ENCODE data around the gene PLEKHM2.

Gene PLEKHM2

GRCh38 chr1:15726508-15726907 is 42.4 kb downstream of the PLEKHM2 start:
- no peak for DNase-seq (ENCODE audit: low read depth in 2 of 2)

DNA sequence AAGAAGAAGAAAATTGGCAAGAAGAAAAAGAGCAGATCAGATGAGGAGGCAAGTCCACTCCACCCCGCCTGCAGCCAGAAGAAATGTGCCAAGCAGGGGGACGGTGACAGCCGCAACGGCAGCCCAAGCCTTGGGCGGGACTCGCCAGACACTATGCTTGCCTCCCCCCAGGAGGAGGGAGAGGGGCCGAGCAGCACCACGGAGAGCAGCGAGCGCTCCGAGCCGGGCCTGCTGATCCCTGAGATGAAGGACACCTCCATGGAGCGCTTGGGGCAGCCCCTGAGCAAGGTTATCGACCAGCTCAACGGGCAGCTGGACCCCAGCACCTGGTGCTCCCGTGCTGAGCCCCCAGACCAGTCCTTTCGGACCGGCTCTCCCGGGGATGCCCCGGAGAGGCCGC is 42.9 kb downstream of the PLEKHM2 start:
- DNase-seq (ENCODE audit: low read depth in 2 of 2): no peak

DNA sequence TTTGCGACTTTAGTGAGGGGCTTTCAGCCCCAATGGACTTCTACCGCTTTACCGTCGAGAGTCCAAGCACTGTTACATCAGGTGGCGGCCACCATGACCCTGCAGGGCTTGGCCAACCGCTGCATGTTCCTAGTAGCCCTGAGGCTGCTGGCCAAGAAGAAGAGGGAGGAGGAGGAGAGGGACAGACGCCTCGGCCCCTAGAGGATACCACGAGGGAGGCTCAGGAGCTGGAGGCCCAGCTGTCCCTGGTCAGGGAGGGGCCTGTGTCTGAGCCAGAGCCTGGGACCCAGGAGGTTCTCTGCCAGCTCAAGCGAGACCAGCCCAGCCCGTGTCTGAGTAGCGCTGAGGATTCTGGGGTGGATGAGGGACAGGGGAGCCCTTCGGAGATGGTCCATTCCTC is 43.3 kb downstream of the PLEKHM2 start:
- DNase-seq (ENCODE audit: low read depth in 2 of 2): no peak

- DNase-seq (ENCODE audit: low read depth in 2 of 2): no peak
These were observed 43.9 kb downstream of the PLEKHM2 start for GRCh38 chr1:15727866-15728534.

GRCh38 chr1:15728937-15729657 is 45.0 kb downstream of the PLEKHM2 start:
- DNase-seq (ENCODE audit: low read depth in 2 of 2): no peak

DNA sequence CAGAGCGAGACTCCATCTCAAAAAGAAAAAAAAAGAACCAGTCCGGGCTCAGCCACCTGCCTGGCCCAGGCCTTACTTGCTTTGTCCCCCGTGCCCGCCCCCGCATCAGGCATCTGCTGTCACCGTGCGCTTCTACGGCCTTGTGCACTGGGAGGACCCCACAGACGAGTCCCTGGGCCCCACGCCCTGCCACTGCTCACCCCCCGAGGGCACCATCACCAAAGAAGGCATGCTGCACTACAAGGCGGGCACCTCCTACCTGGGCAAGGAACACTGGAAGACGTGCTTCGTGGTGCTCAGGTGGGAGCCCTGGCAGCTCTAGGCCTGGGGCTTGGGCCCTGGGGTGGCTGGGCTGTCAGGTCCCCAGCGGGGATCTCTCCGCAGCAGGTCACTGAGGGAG is 46.3 kb downstream of the PLEKHM2 start:
- DNase-seq (ENCODE audit: low read depth in 2 of 2): no peak

- no peak for DNase-seq (ENCODE audit: low read depth in 2 of 2)
These were observed 46.8 kb downstream of the PLEKHM2 start for GRCh38 chr1:15730936-15731335.

DNA sequence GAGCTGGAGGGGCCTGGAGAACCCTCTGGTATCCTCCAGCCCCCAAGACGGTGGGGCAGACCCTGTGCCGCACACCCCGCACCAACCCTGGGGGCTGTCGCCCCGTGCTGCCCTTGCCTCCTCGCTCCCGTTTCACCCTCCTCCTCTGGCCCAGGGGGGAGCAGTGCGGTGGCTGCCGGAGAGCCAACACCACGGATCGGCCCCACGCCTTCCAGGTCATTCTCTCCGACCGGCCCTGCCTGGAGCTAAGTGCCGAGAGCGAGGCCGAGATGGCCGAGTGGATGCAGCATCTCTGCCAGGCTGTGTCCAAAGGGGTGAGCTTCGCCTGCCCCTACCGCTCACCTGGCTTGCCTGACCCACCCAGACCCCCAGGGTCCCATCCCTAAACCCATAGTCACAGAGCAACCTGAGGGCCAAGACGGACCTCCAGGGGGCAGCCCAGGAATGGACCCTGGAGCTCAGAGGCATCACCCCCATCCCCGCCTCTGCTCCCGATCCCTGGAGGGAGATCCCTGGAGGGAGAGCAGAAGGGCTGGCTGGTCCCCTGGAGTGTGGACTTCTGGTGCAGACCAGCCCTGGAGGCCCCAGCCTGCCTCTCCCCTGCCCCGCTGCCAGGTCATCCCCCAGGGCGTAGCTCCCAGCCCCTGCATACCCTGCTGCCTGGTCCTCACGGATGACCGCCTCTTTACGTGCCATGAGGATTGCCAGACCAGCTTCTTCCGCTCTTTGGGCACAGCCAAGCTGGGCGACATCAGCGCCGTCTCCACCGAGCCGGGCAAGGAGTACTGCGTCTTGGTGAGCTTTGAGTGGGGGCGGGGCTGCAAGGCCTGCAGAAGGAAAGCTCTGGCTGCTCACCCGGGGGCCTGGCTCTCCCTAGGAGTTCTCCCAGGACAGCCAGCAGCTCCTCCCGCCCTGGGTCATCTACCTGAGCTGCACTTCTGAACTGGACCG is 47.9 kb downstream of the PLEKHM2 start:
- DNase-seq (ENCODE audit: low read depth in 2 of 2): no peak

- no peak for DNase-seq (ENCODE audit: low read depth in 2 of 2)
These were observed 48.6 kb downstream of the PLEKHM2 start for GRCh38 chr1:15732686-15733081.

DNA sequence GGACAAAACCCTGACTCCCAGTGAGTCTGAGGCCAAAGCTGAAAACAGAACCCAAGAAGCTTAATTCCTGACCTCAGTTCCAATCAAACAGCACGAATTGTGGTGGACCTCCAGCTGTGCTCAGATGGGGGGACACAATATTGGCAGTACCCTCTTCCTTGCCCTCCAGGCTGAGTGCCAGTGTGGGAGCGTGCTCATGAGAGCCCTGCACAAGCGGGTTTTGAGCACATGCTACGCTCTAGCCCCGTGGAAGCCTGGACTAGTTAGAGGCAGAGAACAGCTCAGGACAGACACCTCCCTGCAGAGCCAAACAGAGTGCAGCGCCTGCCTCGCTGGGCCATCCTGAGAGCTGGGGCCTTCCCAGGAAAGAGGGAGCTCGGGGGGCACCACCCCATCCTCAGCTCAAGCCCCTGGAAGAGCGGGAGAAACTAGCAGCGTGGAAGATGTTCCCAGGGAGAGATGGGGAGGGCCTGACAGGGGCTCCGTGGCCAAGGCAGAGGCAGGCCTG is 49.2 kb downstream of the PLEKHM2 start:
- no peak for DNase-seq (ENCODE audit: low read depth in 2 of 2)

DNA sequence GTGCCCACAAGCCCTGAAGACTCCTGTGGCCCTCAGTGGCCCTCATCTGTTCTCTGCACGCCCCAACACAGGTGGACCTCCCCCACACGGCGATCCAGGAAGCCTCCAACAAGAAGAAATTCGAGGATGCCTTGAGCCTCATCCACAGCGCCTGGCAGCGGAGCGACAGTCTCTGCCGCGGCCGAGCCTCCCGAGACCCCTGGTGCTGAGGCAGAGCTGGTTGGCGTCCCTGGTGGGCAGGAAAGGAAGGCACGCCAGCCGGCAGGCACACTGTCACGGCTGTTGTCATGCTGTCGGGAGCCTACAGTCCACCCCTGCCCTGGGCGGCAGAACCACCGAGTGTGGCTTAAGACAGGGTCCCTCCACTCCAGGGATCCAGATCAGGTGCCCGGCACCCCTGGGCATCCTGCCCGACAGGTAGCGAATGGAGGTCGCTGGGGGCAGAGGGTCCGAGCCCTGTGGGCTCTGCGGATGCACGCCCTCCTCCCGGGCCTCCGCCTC is 49.7 kb downstream of the PLEKHM2 start:
- no peak for DNase-seq (ENCODE audit: low read depth in 2 of 2)

DNA sequence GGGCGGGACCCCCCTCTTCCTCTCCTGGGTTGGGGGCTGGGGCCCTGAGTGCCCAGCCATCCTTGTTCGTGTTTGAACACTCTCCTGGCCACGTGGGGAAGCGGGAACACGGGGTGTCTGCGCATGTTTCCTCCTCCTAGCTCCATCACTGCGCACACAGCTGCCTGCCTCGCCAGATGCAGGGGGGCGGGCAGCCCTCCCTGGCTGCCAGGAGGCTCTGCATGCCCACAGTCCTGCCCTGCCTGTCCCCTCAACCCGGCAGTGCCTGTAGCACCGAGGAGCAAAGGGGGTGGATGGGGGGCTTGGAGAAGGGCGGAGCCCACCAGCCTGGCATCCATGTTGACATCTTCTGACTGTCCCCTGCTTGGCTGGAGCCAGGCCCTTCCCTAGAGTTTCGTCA is 50.2 kb downstream of the PLEKHM2 start:
- DNase-seq (ENCODE audit: low read depth in 2 of 2): no peak

- no peak for DNase-seq (ENCODE audit: low read depth in 2 of 2)
These were observed 50.8 kb downstream of the PLEKHM2 start for GRCh38 chr1:15734901-15735300.

GRCh38 chr1:15735304-15736037 is 51.4 kb downstream of the PLEKHM2 start:
- DNase-seq (ENCODE audit: low read depth in 2 of 2): no peak

GRCh38 chr1:15736038-15736891 is 52.1 kb downstream of the PLEKHM2 start, which contains the start of gene SLC25A34:
Gene SLC25A34 (plus strand): TSS chr1:15736258. CDS start chr1:15736486, 228 bp downstream.
- no peak for DNase-seq (ENCODE audit: low read depth in 2 of 2)

GRCh38 chr1:15736892-15737261 is 52.8 kb downstream of the PLEKHM2 start:
- no peak for DNase-seq (ENCODE audit: low read depth in 2 of 2)

DNA sequence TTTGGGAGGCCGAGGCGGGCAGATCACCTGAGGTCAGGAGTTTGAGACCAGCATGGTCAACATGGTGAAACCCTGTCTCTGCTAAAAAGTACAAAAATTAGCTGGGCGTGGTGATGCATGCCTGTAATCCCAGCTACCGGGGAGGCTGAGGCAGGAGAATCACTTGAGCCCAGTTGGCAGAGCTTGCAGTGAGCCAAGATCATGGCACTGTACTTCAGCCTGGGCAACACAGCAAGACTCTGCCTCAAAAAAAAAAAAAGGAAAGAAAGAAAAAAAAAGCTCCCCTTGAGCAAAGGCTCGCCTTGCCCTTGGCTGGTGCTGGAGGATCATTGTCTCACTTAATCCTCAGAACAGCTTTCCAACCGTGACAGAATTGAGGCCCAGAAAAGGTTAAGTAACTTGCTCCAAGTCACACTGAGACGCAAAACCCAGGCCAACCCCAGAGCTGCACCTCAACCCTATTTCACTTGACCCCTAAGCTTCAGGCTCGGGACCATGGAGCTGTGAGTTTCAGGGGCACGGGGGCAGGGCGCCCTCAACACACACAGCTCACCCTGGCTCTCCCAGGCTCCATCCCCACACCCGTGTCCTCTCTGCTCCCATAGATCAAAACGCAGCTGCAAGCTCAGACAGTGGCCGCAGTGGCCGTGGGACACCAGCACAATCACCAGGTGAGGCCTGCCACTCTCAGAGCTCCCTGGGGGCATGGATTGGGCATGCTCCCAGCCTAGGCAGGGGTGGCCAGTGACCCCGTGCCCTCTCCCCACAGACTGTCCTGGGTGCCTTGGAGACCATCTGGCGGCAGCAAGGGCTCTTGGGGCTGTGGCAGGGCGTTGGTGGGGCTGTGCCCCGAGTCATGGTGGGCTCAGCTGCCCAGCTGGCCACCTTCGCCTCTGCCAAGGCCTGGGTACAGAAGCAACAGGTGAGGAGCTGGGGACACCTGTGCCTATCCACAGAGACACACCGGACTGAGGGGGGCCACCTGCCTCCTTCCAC is 53.5 kb downstream of the PLEKHM2 start:
- no peak for DNase-seq (ENCODE audit: low read depth in 2 of 2)

DNA sequence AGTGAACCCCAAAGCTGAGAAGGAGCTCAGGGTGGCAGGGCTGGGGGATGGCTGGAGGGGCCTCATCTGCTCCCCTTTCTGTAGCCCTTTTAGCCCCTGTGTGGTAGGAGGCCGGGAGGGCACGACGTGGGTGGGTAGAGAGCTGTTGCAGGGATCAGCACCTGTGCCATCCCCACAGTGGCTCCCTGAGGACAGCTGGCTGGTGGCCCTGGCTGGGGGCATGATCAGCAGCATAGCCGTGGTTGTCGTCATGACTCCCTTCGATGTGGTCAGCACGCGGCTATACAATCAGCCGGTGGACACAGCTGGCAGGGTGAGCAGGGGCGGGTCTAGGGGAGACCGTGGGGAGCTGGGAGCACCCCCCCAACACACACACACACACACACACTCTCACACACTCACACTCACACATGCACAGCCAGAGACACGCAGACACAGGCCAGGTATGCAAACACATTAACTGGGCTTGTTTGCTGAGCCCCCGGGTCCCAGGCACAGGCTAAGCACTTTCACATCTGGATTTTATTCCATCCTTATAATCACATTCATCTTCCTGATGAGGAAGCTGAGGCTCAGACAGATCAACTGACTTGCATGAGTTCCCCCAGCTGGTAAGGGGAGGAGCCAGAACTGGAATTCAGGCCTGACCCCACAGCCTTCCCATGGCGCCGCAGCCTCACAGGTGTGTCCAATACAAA is 54.4 kb downstream of the PLEKHM2 start:
- no peak for DNase-seq (ENCODE audit: low read depth in 2 of 2)
